ENCODE data around the gene LTB.

LTB gene

GRCh38 chr6:31626952-31627351, 44.7 kb upstream of the LTB start:
- TF ChIP-seq CTBP1 (IDR thresholded peaks at IDR 0.05; ENCODE audit: borderline replicate concordance) (no peak), SUZ12 (IDR thresholded peaks at IDR 0.05) (no peak), FOXA1 (IDR thresholded peaks at IDR 0.05) (no peak), SP1 (IDR thresholded peaks at IDR 0.05) (no peak), PKNOX1 (IDR thresholded peaks at IDR 0.05) (no peak), HDGF (IDR thresholded peaks at IDR 0.05; ENCODE audit: borderline replicate concordance) (no peak), ARNT (IDR thresholded peaks at IDR 0.05) (no peak), ZNF384 (IDR thresholded peaks at IDR 0.05) (no peak), LEF1 (IDR thresholded peaks at IDR 0.05; ENCODE audit: borderline replicate concordance) (no peak), FOXK2 (IDR thresholded peaks at IDR 0.05) (no peak), L3MBTL2 (conservative IDR thresholded peaks at IDR 0.05) (no peak), NFRKB (IDR thresholded peaks at IDR 0.05) (no peak), FOXM1 (IDR thresholded peaks at IDR 0.05; ENCODE audit: borderline replicate concordance) (no peak)
- ChIA-PET CTCF (no interaction called here), POLR2A (interaction anchor here (0.6 kb wide), 1 partner anchor 26 kb away, joined by 3 read pairs; the partner anchor contains the start of gene BAG6)
- DNase-seq (ENCODE audit: extremely low spot score), result no peak

GRCh38 chr6:31624070-31624469, 41.8 kb upstream of the LTB start:
- DNase-seq (ENCODE audit: extremely low spot score), result no peak
- TF ChIP-seq SUZ12 (IDR thresholded peaks at IDR 0.05) (no peak), ELF4 (IDR thresholded peaks at IDR 0.05) (no peak), FOXA1 (IDR thresholded peaks at IDR 0.05) (no peak), ARNT (IDR thresholded peaks at IDR 0.05) (no peak), BHLHE40 (IDR thresholded peaks at IDR 0.05; ENCODE audit: borderline replicate concordance) (no peak)
- POLR2A ChIA-PET, result interaction anchor here (2.3 kb wide), 1 partner anchor 14 kb away, joined by 6 read pairs; no protein-coding TSS in a partner anchor
- CTCF ChIA-PET, result no interaction called here

GRCh38 chr6:31622684-31623091, 40.5 kb upstream of the LTB start:
- ChIA-PET CTCF (interaction anchor here (0.7 to 1.1 kb wide), 2 partner anchors 38 to 76 kb away, joined by 3 to 4 read pairs; partner anchors contain the start of genes ATP6V1G2 and C6orf47), POLR2A (interaction anchor here (0.8 to 3.3 kb wide), 10 partner anchors 10 to 184 kb away, joined by 3 to 24 read pairs (median 7); partner anchors contain the start of genes ATP6V1G2, BAG6, C6orf47 and DDX39B)
- no peak for DNase-seq (ENCODE audit: extremely low spot score)
- TF ChIP-seq ARNT (IDR thresholded peaks at IDR 0.05), result no peak
- TF ChIP-seq BHLHE40 (IDR thresholded peaks at IDR 0.05; ENCODE audit: borderline replicate concordance), result no peak
- no peak for TF ChIP-seq SP1 (IDR thresholded peaks at IDR 0.05)
- no peak for TF ChIP-seq SUZ12 (IDR thresholded peaks at IDR 0.05)
- TF ChIP-seq TARDBP (IDR thresholded peaks at IDR 0.05), result no peak
- no peak for TF ChIP-seq FOXA1 (IDR thresholded peaks at IDR 0.05)

GRCh38 chr6:31621991-31622390, 39.8 kb upstream of the LTB start:
- ChIA-PET CTCF (interaction anchor here (1.1 kb wide), 2 partner anchors 24 to 39 kb away, joined by 3 to 4 read pairs; partner anchors contain the start of gene C6orf47), POLR2A (interaction anchor here (0.8 to 3.3 kb wide), 13 partner anchors 11 to 185 kb away, joined by 3 to 24 read pairs (median 6); partner anchors contain the start of genes ATP6V1G2, BAG6, C6orf47 and CSNK2B)
- TF ChIP-seq ZNF384 (IDR thresholded peaks at IDR 0.05), result no peak
- no peak for TF ChIP-seq LEF1 (IDR thresholded peaks at IDR 0.05; ENCODE audit: borderline replicate concordance)
- TF ChIP-seq FOXA1 (IDR thresholded peaks at IDR 0.05), result no peak
- no peak for TF ChIP-seq TARDBP (IDR thresholded peaks at IDR 0.05)
- TF ChIP-seq SP1 (IDR thresholded peaks at IDR 0.05), result no peak
- TF ChIP-seq ARNT (IDR thresholded peaks at IDR 0.05), result no peak
- TF ChIP-seq FOXK2 (IDR thresholded peaks at IDR 0.05), result no peak
- no peak for TF ChIP-seq L3MBTL2 (conservative IDR thresholded peaks at IDR 0.05)
- TF ChIP-seq FOXM1 (IDR thresholded peaks at IDR 0.05; ENCODE audit: borderline replicate concordance), result no peak
- no peak for TF ChIP-seq ELF4 (IDR thresholded peaks at IDR 0.05)
- no peak for TF ChIP-seq CTBP1 (IDR thresholded peaks at IDR 0.05; ENCODE audit: borderline replicate concordance)
- no peak for TF ChIP-seq HDGF (IDR thresholded peaks at IDR 0.05; ENCODE audit: borderline replicate concordance)
- TF ChIP-seq SUZ12 (IDR thresholded peaks at IDR 0.05), result no peak
- no peak for TF ChIP-seq BHLHE40 (IDR thresholded peaks at IDR 0.05; ENCODE audit: borderline replicate concordance)
- DNase-seq (ENCODE audit: extremely low spot score), result no peak

GRCh38 chr6:31621320-31621939, 39.2 kb upstream of the LTB start:
- CTCF ChIA-PET, result interaction anchor here (1.1 kb wide), 2 partner anchors 23 to 39 kb away, joined by 3 to 4 read pairs; partner anchors contain the start of gene C6orf47
- POLR2A ChIA-PET, result interaction anchor here (1.2 to 3.3 kb wide), 10 partner anchors 15 to 116 kb away, joined by 3 to 24 read pairs (median 8); partner anchors contain the start of genes ATP6V1G2, BAG6, C6orf47 and CSNK2B
- DNase-seq (ENCODE audit: extremely low spot score), result no peak
- no peak for TF ChIP-seq SP1 (IDR thresholded peaks at IDR 0.05)
- no peak for TF ChIP-seq LEF1 (IDR thresholded peaks at IDR 0.05; ENCODE audit: borderline replicate concordance)
- no peak for TF ChIP-seq FOXM1 (IDR thresholded peaks at IDR 0.05; ENCODE audit: borderline replicate concordance)
- no peak for TF ChIP-seq NFRKB (IDR thresholded peaks at IDR 0.05)
- no peak for TF ChIP-seq BHLHE40 (IDR thresholded peaks at IDR 0.05; ENCODE audit: borderline replicate concordance)
- no peak for TF ChIP-seq FOXK2 (IDR thresholded peaks at IDR 0.05)
- no peak for TF ChIP-seq ELF4 (IDR thresholded peaks at IDR 0.05)

- TF ChIP-seq FOXK2 (IDR thresholded peaks at IDR 0.05) (no peak), NFRKB (IDR thresholded peaks at IDR 0.05) (peak; percentile 91)
- ChIA-PET POLR2A (interaction anchor here (1.0 to 3.3 kb wide), 9 partner anchors 15 to 117 kb away, joined by 3 to 24 read pairs (median 8); partner anchors contain the start of genes ATP6V1G2, BAG6, C6orf47 and CSNK2B), CTCF (interaction anchor here (1.1 kb wide), 1 partner anchor 22 kb away, joined by 3 read pairs; no protein-coding TSS in a partner anchor)
- DNase-seq (ENCODE audit: extremely low spot score), result peak; percentile 74
Measured at GRCh38 chr6:31620586-31621319, 38.5 kb upstream of the LTB start, which contains the start of gene PRRC2A. Gene PRRC2A, plus strand, starts transcription at chr6:31620715. Its CDS starts 2,075 bp downstream, at chr6:31622790.
